ENCODE data around the gene ATP8A1.

DNA sequence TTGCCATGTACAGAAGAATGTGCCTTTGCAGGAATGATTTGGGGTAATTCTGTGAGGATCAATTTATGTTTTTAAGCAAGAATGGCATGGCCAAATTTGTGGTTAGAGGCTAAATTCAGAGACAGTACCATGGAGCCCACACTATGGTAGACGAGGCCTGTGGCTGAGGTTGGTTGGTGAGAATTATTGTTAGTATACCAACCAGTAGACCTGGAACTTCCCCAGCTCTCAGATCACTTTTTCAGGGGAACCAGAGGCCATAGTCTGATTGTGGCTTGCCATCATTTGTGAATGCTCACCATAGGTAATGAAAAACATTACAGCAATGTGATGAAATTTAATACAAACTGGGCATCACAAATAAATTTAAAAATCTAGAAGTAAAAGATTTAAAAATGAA, 203.3 kb downstream of the ATP8A1 start:
- TF ChIP-seq, protein P1, sequence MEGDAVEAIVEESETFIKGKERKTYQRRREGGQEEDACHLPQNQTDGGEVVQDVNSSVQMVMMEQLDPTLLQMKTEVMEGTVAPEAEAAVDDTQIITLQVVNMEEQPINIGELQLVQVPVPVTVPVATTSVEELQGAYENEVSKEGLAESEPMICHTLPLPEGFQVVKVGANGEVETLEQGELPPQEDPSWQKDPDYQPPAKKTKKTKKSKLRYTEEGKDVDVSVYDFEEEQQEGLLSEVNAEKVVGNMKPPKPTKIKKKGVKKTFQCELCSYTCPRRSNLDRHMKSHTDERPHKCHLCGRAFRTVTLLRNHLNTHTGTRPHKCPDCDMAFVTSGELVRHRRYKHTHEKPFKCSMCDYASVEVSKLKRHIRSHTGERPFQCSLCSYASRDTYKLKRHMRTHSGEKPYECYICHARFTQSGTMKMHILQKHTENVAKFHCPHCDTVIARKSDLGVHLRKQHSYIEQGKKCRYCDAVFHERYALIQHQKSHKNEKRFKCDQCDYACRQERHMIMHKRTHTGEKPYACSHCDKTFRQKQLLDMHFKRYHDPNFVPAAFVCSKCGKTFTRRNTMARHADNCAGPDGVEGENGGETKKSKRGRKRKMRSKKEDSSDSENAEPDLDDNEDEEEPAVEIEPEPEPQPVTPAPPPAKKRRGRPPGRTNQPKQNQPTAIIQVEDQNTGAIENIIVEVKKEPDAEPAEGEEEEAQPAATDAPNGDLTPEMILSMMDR (IDR thresholded peaks at IDR 0.05; ENCODE audit: poor library complexity, severe bottlenecking) = no peak
- TF ChIP-seq EZH2 (IDR thresholded peaks at IDR 0.05; ENCODE audit: borderline replicate concordance, insufficient read depth, low read length, poor library complexity, severe bottlenecking) (no peak), EP300 (conservative IDR thresholded peaks at IDR 0.05; ENCODE audit: poor library complexity, severe bottlenecking) (no peak), POLR2AphosphoS5 (IDR thresholded peaks at IDR 0.05) (no peak), MXI1 (conservative IDR thresholded peaks at IDR 0.05; ENCODE audit: poor library complexity, severe bottlenecking) (no peak)
- TF ChIP-seq, protein P2, sequence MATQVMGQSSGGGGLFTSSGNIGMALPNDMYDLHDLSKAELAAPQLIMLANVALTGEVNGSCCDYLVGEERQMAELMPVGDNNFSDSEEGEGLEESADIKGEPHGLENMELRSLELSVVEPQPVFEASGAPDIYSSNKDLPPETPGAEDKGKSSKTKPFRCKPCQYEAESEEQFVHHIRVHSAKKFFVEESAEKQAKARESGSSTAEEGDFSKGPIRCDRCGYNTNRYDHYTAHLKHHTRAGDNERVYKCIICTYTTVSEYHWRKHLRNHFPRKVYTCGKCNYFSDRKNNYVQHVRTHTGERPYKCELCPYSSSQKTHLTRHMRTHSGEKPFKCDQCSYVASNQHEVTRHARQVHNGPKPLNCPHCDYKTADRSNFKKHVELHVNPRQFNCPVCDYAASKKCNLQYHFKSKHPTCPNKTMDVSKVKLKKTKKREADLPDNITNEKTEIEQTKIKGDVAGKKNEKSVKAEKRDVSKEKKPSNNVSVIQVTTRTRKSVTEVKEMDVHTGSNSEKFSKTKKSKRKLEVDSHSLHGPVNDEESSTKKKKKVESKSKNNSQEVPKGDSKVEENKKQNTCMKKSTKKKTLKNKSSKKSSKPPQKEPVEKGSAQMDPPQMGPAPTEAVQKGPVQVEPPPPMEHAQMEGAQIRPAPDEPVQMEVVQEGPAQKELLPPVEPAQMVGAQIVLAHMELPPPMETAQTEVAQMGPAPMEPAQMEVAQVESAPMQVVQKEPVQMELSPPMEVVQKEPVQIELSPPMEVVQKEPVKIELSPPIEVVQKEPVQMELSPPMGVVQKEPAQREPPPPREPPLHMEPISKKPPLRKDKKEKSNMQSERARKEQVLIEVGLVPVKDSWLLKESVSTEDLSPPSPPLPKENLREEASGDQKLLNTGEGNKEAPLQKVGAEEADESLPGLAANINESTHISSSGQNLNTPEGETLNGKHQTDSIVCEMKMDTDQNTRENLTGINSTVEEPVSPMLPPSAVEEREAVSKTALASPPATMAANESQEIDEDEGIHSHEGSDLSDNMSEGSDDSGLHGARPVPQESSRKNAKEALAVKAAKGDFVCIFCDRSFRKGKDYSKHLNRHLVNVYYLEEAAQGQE (IDR thresholded peaks at IDR 0.05; ENCODE audit: borderline replicate concordance) = no peak
